ENCODE measurements around the gene TMED5. TPM values are rescaled to one million over a fixed set of nuclear protein-coding genes. Genes with fewer than 3 reads are reported as not detected.
A peak's percentile ranks its signal among the peaks of the same experiment; 100 is the strongest.
"Not testable (repeated sequence)": the region's sequence is repeated elsewhere in the genome, so short reads cannot be mapped to it uniquely, and the experiment has no call there.

Gene TMED5
- total RNA-seq = 100 to 1,000 TPM in 3 of 4 donors, 10 to 100 TPM in 1; 57.2 to 189 (median 136) TPM

GRCh38 chr1:93179886-93180722, at the start of gene TMED5:
Gene TMED5, minus strand, starts transcription at chr1:93180413. Its CDS starts 171 bp downstream, at chr1:93180242.
- TF ChIP-seq, protein P1, sequence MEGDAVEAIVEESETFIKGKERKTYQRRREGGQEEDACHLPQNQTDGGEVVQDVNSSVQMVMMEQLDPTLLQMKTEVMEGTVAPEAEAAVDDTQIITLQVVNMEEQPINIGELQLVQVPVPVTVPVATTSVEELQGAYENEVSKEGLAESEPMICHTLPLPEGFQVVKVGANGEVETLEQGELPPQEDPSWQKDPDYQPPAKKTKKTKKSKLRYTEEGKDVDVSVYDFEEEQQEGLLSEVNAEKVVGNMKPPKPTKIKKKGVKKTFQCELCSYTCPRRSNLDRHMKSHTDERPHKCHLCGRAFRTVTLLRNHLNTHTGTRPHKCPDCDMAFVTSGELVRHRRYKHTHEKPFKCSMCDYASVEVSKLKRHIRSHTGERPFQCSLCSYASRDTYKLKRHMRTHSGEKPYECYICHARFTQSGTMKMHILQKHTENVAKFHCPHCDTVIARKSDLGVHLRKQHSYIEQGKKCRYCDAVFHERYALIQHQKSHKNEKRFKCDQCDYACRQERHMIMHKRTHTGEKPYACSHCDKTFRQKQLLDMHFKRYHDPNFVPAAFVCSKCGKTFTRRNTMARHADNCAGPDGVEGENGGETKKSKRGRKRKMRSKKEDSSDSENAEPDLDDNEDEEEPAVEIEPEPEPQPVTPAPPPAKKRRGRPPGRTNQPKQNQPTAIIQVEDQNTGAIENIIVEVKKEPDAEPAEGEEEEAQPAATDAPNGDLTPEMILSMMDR (IDR thresholded peaks at IDR 0.05) = no peak
- DNase-seq (ENCODE audit: low spot score) (peak; percentile 69), ATAC-seq (ENCODE audit: low FRiP score) (peak; percentile 95)

- TF ChIP-seq, protein P1 (IDR thresholded peaks at IDR 0.05) = no peak
- ATAC-seq (ENCODE audit: low FRiP score) (no peak), DNase-seq (ENCODE audit: low spot score) (no peak)
These were observed 42.9 kb upstream of the TMED5 start for GRCh38 chr1:93223023-93223675.

GRCh38 chr1:93221913-93222312, 41.7 kb upstream of the TMED5 start:
- no peak for DNase-seq (ENCODE audit: low spot score)
- TF ChIP-seq, protein P1 (IDR thresholded peaks at IDR 0.05) = no peak
- ATAC-seq (ENCODE audit: low FRiP score) = no peak

DNA sequence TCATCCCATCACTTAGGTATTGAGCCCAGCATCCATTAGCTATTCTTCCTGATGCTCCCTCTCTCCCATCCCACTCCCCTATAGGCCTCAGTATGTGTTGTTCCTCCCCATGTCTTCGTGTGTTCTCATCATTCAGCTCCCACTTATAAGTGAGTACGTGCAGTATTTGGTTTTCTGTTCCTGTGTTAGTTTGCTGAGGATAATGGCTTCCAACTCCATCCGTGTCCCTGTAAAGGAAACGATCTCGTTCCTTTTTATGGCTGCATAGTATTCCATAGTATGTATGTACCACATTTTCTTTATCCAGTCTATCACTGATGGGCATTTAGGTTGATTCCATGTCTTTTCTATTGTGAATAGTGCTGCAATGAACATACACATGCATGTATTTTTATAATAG, 40.5 kb upstream of the TMED5 start:
- not testable (repeated sequence) for DNase-seq (ENCODE audit: low spot score)

GRCh38 chr1:93219443-93219842, 39.2 kb upstream of the TMED5 start:
- ATAC-seq (ENCODE audit: low FRiP score) (no peak), DNase-seq (ENCODE audit: low spot score) (no peak)
- TF ChIP-seq, protein P1 (IDR thresholded peaks at IDR 0.05) = no peak

More for the DNA sequence above, 40.5 kb upstream of the TMED5 start:
- ATAC-seq (ENCODE audit: low FRiP score) = not testable (repeated sequence)

DNA sequence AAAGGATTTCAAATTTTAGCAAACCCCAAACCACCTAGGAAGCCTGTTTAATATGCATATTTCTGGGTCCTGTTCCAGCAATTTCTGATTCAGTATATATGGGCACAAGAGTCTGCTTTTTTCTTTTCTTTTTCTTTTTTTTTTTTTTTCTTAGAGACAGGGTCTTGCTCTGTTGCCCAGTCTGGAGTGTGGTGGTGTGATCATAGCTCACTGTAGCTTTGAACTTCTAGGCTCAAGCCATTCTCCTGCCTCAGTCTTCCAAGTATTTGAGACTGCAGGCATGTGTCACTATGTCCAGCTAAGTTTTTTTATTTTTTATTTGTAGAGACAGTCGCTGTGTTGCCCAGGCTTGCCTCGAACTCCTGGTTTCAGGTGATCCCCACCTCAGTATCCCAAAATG, 35.1 kb upstream of the TMED5 start:
- TF ChIP-seq, protein P1 (IDR thresholded peaks at IDR 0.05) = no peak
- DNase-seq (ENCODE audit: low spot score) (no peak), ATAC-seq (ENCODE audit: low FRiP score) (no peak)

DNA sequence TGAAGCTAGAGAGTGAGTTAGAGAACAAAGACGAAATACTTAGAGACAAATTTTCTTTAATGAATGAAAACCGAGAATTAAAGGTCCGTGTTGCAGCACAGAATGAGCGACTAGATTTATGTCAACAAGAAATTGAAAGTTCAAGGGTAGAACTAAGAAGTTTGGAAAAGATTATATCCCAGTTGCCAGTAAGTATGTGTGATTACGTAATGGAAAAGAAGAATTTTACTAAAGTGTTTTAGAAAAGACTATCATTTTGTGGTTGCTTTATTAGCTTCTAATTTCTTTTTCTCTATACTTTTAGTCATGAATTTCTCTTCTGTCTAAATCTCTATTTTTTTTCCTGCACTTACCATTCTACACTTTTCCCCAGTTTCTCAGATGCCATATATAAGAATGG, 27.0 kb upstream of the TMED5 start:
- ATAC-seq (ENCODE audit: low FRiP score) (no peak), DNase-seq (ENCODE audit: low spot score) (no peak)
- TF ChIP-seq, protein P1 (IDR thresholded peaks at IDR 0.05) = no peak
